ENCODE measurements around the gene CCDC85B.

CCDC85B gene

GRCh38 chr11:65857853-65858680 is 32.4 kb upstream of the CCDC85B start, which contains the start of gene CFL1:
TSS of gene CFL1 (minus strand) at chr11:65858180. CDS start at chr11:65858099, 81 bp downstream.
- DNase-seq, result peak; percentile 98

- no peak for DNase-seq
These were observed 31.8 kb upstream of the CCDC85B start for GRCh38 chr11:65858681-65859087.

GRCh38 chr11:65859095-65859811 is 31.2 kb upstream of the CCDC85B start:
- DNase-seq, result peak; percentile 96

GRCh38 chr11:65859812-65860277 is 30.6 kb upstream of the CCDC85B start:
- DNase-seq, result no peak

GRCh38 chr11:65860278-65861164 is 30.0 kb upstream of the CCDC85B start, which contains the start of gene MUS81:
TSS of gene MUS81 (plus strand) at chr11:65860433. CDS start at chr11:65860754, 321 bp downstream.
- DNase-seq, result peak; percentile 88

- DNase-seq, result no peak
These were observed 29.3 kb upstream of the CCDC85B start for GRCh38 chr11:65861165-65861505.

- DNase-seq, result no peak
These were observed 28.8 kb upstream of the CCDC85B start for GRCh38 chr11:65861533-65862183.

- no peak for DNase-seq
These were observed 28.2 kb upstream of the CCDC85B start for GRCh38 chr11:65862191-65862735.

- no peak for DNase-seq
These were observed 27.3 kb upstream of the CCDC85B start for GRCh38 chr11:65862941-65863888.

GRCh38 chr11:65863889-65864705 is 26.4 kb upstream of the CCDC85B start:
- no peak for DNase-seq

- no peak for DNase-seq
These were observed 25.6 kb upstream of the CCDC85B start for GRCh38 chr11:65864706-65865471.

- DNase-seq, result no peak
These were observed 24.8 kb upstream of the CCDC85B start for GRCh38 chr11:65865550-65866172.

GRCh38 chr11:65866509-65867283 is 23.8 kb upstream of the CCDC85B start:
- no peak for DNase-seq

GRCh38 chr11:65867284-65868071 is 23.0 kb upstream of the CCDC85B start:
- DNase-seq, result no peak

- DNase-seq, result no peak
These were observed 22.3 kb upstream of the CCDC85B start for GRCh38 chr11:65868076-65868667.

GRCh38 chr11:65868907-65869306 is 21.6 kb upstream of the CCDC85B start:
- DNase-seq, result no peak
